ENCODE results near the gene DNAJC21. TPM values are rescaled to one million over a fixed set of nuclear protein-coding genes. Genes with fewer than 3 reads are reported as not detected.

Gene DNAJC21
- total and polyA plus RNA-seq, 10 of the 15 experiments (the other 5 are each of a cell fraction or from before 2014, with no cell fraction given), result 9.2 to 53.5 (median 23.7) TPM

DNA sequence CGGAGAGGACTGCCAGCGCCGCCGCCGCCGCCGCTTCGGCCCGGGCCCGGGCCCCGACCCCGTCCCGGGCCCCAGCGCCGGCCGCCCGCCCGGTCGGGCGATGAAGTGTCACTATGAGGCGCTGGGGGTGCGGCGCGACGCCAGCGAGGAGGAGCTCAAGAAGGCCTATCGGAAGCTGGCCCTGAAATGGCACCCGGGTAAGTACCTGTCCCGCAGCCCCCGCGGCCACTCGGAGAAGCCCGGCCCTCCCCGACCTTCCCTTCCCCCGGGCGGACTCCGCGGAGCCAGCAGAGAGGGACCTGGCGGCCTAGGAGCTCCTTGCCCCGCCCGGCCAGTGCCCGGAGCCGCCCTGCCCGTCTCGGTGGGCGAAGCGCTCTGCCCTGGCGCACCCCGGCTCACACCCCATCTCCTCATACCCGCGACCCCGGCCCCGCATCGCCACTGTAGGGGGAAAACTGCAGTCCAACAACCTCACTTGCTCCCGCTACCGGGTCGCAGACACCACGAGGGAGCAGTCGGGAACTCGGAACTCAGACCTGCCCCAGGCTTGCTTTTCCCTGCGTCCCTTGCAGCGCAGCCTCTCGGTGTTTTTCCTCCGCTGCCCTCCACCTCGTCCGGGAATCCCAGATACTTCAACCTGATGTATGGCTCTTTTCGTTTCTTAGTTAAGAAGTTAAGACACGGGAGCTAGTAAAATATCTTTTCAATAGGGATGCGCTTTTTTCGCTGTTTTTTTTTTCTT lies 532 bp downstream of the DNAJC21 start (continued):
- TF ChIP-seq MAX (IDR thresholded peaks at IDR 0.05; ENCODE audit: low read depth, low read length) (no peak), ZNF217 (IDR thresholded peaks at IDR 0.05) (no peak), TAF1 (IDR thresholded peaks at IDR 0.05; ENCODE audit: borderline replicate concordance, low read depth, low read length) (peak; percentile 64; the same call in 1 of the 2 replicates), SP1 (IDR thresholded peaks at IDR 0.05; ENCODE audit: low read depth, low read length) (peak; percentile 24), PKNOX1 (IDR thresholded peaks at IDR 0.05) (no peak; the same call in 1 of the 2 replicates), POLR2A (IDR thresholded peaks at IDR 0.05; ENCODE audit: low read depth, low read length) (peak; percentile 88), ZBED1 (IDR thresholded peaks at IDR 0.05; ENCODE audit: borderline replicate concordance) (no peak), CHD1 (IDR thresholded peaks at IDR 0.05; ENCODE audit: low read depth, low read length) (no peak), RB1 (IDR thresholded peaks at IDR 0.05; ENCODE audit: borderline replicate concordance) (no peak), BACH1 (IDR thresholded peaks at IDR 0.05; ENCODE audit: borderline replicate concordance) (peak; percentile 39; the same call in 1 of the 2 replicates), MXI1 (IDR thresholded peaks at IDR 0.05; ENCODE audit: low read depth, low read length) (no peak), NRF1 (conservative IDR thresholded peaks at IDR 0.05; ENCODE audit: low read depth, low read length) (no peak), SKIL (IDR thresholded peaks at IDR 0.05; ENCODE audit: low read depth, poor library complexity, severe bottlenecking) (no peak), HCFC1 (IDR thresholded peaks at IDR 0.05; ENCODE audit: low read length) (peak; percentile 21; the same call in 1 of the 2 replicates), MEF2B (IDR thresholded peaks at IDR 0.05; ENCODE audit: partially characterized antibody, poor library complexity, severe bottlenecking) (no peak), PAX8 (IDR thresholded peaks at IDR 0.05) (no peak), BRCA1 (IDR thresholded peaks at IDR 0.05; ENCODE audit: low read depth, low read length) (no peak), ATF7 (IDR thresholded peaks at IDR 0.05; ENCODE audit: low read depth) (no peak)
- TF ChIP-seq, protein P1, sequence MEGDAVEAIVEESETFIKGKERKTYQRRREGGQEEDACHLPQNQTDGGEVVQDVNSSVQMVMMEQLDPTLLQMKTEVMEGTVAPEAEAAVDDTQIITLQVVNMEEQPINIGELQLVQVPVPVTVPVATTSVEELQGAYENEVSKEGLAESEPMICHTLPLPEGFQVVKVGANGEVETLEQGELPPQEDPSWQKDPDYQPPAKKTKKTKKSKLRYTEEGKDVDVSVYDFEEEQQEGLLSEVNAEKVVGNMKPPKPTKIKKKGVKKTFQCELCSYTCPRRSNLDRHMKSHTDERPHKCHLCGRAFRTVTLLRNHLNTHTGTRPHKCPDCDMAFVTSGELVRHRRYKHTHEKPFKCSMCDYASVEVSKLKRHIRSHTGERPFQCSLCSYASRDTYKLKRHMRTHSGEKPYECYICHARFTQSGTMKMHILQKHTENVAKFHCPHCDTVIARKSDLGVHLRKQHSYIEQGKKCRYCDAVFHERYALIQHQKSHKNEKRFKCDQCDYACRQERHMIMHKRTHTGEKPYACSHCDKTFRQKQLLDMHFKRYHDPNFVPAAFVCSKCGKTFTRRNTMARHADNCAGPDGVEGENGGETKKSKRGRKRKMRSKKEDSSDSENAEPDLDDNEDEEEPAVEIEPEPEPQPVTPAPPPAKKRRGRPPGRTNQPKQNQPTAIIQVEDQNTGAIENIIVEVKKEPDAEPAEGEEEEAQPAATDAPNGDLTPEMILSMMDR (IDR thresholded peaks at IDR 0.05 in 2 of 3, conservative IDR thresholded peaks at IDR 0.05 in 1 of 3; ENCODE audit: control insufficient read depth in 2 of 3, extremely low read depth in 1 of 3, insufficient read depth in 1 of 3, low read depth in 3 of 3, low read length in 3 of 3), result no peak
- TF ChIP-seq, protein P2, sequence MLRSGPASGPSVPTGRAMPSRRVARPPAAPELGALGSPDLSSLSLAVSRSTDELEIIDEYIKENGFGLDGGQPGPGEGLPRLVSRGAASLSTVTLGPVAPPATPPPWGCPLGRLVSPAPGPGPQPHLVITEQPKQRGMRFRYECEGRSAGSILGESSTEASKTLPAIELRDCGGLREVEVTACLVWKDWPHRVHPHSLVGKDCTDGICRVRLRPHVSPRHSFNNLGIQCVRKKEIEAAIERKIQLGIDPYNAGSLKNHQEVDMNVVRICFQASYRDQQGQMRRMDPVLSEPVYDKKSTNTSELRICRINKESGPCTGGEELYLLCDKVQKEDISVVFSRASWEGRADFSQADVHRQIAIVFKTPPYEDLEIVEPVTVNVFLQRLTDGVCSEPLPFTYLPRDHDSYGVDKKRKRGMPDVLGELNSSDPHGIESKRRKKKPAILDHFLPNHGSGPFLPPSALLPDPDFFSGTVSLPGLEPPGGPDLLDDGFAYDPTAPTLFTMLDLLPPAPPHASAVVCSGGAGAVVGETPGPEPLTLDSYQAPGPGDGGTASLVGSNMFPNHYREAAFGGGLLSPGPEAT (IDR thresholded peaks at IDR 0.05; ENCODE audit: low read depth), result no peak
- TF ChIP-seq, protein P3, sequence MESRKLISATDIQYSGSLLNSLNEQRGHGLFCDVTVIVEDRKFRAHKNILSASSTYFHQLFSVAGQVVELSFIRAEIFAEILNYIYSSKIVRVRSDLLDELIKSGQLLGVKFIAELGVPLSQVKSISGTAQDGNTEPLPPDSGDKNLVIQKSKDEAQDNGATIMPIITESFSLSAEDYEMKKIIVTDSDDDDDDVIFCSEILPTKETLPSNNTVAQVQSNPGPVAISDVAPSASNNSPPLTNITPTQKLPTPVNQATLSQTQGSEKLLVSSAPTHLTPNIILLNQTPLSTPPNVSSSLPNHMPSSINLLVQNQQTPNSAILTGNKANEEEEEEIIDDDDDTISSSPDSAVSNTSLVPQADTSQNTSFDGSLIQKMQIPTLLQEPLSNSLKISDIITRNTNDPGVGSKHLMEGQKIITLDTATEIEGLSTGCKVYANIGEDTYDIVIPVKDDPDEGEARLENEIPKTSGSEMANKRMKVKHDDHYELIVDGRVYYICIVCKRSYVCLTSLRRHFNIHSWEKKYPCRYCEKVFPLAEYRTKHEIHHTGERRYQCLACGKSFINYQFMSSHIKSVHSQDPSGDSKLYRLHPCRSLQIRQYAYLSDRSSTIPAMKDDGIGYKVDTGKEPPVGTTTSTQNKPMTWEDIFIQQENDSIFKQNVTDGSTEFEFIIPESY (IDR thresholded peaks at IDR 0.05), result no peak
